PC-3 (cell line): ENCODE results near the gene METTL6. TPM values are rescaled to one million over a fixed set of nuclear protein-coding genes. Genes with fewer than 3 reads are reported as not detected.
A peak's percentile ranks its signal among the peaks of the same experiment; 100 is the strongest.
"Not testable (repeated sequence)": the region's sequence is repeated elsewhere in the genome, so short reads cannot be mapped to it uniquely, and the experiment has no call there.

Experiments used
- ATAC-seq: fragments of 200-7000 bp; cut with Tn5 transposase; 2 replicates; pipeline ENCODE4 v1.9.1; 2020; ENCODE audit warnings: mild to moderate bottlenecking, moderate library complexity
- BruUV-seq: library from RNA; stranded (reverse); fragments of 400-500 nt; replicated peaks from 2 replicates; lab custom pipeline; 2021; lab: Mats Ljungman, UMichigan
- CTCF ChIA-PET: fragments of 300-600 bp; sonication (Branson Sonifier 250); formaldehyde crosslinking; loops from one replicate; lab custom pipeline; 2022; ENCODE audit warnings: antibody characterized with exemption; lab: Charles Lee
- POLR2A ChIA-PET: fragments of 300-600 bp; sonication (Branson Sonifier 250); formaldehyde crosslinking; loops from one replicate; lab custom pipeline; 2022; ENCODE audit warnings: antibody characterized with exemption; ENCODE audit not compliant: unreplicated experiment; lab: Charles Lee
- DNase-seq: peaks from one replicate; pipeline ENCODE4 v3.0.0-alpha.2; 2015
- H2AFZ ChIP-seq: fragments of 300-600 bp; sonication (generic); 2 replicates; pipeline ENCODE4 v1.6.0; 2016; ENCODE audit warnings: antibody characterized with exemption, low read length
- H3F3A ChIP-seq: fragments of 300-600 bp; sonication (generic); one replicate; pipeline ENCODE4 v1.6.0; 2017; ENCODE audit warnings: antibody characterized with exemption, low read length, control low read depth, mild to moderate bottlenecking; ENCODE audit not compliant: unreplicated experiment
- H3K27ac ChIP-seq: fragments of 300-600 bp; sonication (generic); 2 replicates; pipeline ENCODE4 v1.5.1; 2016; ENCODE audit warnings: mild to moderate bottlenecking, low read length
- H3K27me3 ChIP-seq: fragments of 300-600 bp; sonication (generic); 2 replicates; pipeline ENCODE4 v1.6.1; 2016; ENCODE audit warnings: low read length, mixed read lengths
- H3K36me3 ChIP-seq: fragments of 300-600 bp; sonication (generic); 2 replicates; pipeline ENCODE4 v1.6.1; 2016; ENCODE audit warnings: low read depth, mixed run types, low read length, mixed read lengths
- H3K4me1 ChIP-seq: fragments of 300-600 bp; sonication (generic); 2 replicates; pipeline ENCODE4 v1.5.1; 2016; ENCODE audit warnings: low read length; ENCODE audit not compliant: insufficient read depth
- H3K4me2 ChIP-seq: fragments of 300-600 bp; sonication (generic); 2 replicates; pipeline ENCODE4 v1.6.0; 2016; ENCODE audit warnings: low read length
- H3K4me3 ChIP-seq: fragments of 300-600 bp; sonication (generic); 2 replicates; pipeline ENCODE4 v1.5.1; 2016; ENCODE audit warnings: mild to moderate bottlenecking, low read length, mixed read lengths
- H3K79me2 ChIP-seq: fragments of 300-600 bp; sonication (generic); 2 replicates; pipeline ENCODE4 v1.6.1; 2017; ENCODE audit warnings: low read length, mixed read lengths
- H3K9ac ChIP-seq: fragments of 300-600 bp; sonication (generic); 2 replicates; pipeline ENCODE4 v1.6.0; 2016; ENCODE audit warnings: mild to moderate bottlenecking, low read length
- H3K9me2 ChIP-seq: fragments of 300-600 bp; sonication (generic); replicated peaks from 2 replicates; pipeline ENCODE4 v1.6.1; 2016; ENCODE audit warnings: mixed run types, low read length, mixed read lengths
- H3K9me3 ChIP-seq: fragments of 300-600 bp; sonication (generic); 2 replicates; pipeline ENCODE4 v1.6.1; 2016; ENCODE audit warnings: low read length, mixed read lengths
- H4K20me1 ChIP-seq: fragments of 300-600 bp; sonication (generic); 2 replicates; pipeline ENCODE4 v1.6.1; 2016; ENCODE audit warnings: low read length, mixed read lengths
- CTCF ChIP-seq: fragments of 300-600 bp; sonication (generic); conservative IDR thresholded peaks from 2 replicates; pipeline ENCODE4 v1.5.1; 2017; ENCODE audit warnings: antibody characterized with exemption, low read depth, mild to moderate bottlenecking, low read length
- EZH2 ChIP-seq: fragments of 300-600 bp; sonication (generic); IDR thresholded peaks from one replicate; pipeline ENCODE4 v1.6.1; 2017; ENCODE audit warnings: antibody characterized with exemption, mild to moderate bottlenecking, low read length; ENCODE audit not compliant: unreplicated experiment
- EZH2phosphoT487 ChIP-seq: fragments of 300-600 bp; sonication (generic); IDR thresholded peaks from 2 replicates; pipeline ENCODE4 v1.6.1; 2018; ENCODE audit warnings: mild to moderate bottlenecking, antibody characterized with exemption, low read length, borderline replicate concordance
- intact Hi-C: fragments of 100-400 bp; cut with micrococcal nuclease; formaldehyde crosslinking; loops from 2 replicates; pipeline ENCODE4 v1.9.0; 2023
- total RNA-seq: library from RNA; depleted of rRNA; stranded (reverse); fragments of >200 nt; gene quantifications from 2 replicates; pipeline ENCODE4 v1.2.3, GENCODE V29; 2014

The METTL6 gene
- total RNA-seq, 1 experiment from 2014 or later = 22.4 TPM

- Histone ChIP-seq H3K27me3 (no peaks in the 10 kb centered on the region), H3K4me1 (peaks cover 20% of the 10 kb centered on the region), H3K4me2 (peak overlapping the region; percentile 94), H3K9me3 (no peaks in the 10 kb centered on the region), H2AFZ (peak overlapping the region; percentile 99), H3K79me2 (peaks cover 68% of the 10 kb centered on the region), H3K9ac (peak overlapping the region; percentile 96), H3K27ac (peak overlapping the region; percentile 54; the same call in 1 of the 2 replicates), H3K4me3 (peak overlapping the region; percentile 100), H3F3A (no peaks in the 10 kb centered on the region), H4K20me1 (peaks cover 12% of the 10 kb centered on the region), H3K9me2 (no peaks in the 10 kb centered on the region), H3K36me3 (peaks cover 18% of the 10 kb centered on the region; the same call in 1 of the 2 replicates)
- POLR2A ChIA-PET = no interaction called here
- ATAC-seq (peak; percentile 11; the same call in 1 of the 2 replicates), DNase-seq (no peak)
- intact Hi-C loops = loop anchor here (1.0 to 2.0 kb wide), 2 partner anchors 129 to 159 kb away; no protein-coding TSS in a partner anchor
- TF ChIP-seq EZH2 = no peak
- TF ChIP-seq CTCF = no peak
- no peak for TF ChIP-seq EZH2phosphoT487
- CTCF ChIA-PET = no interaction called here
- BruUV-seq = no TSS peak
Measured at GRCh38 chr3:15427981-15428380, 637 bp upstream of the METTL6 start.

- intact Hi-C loops = no loop called here
- Histone ChIP-seq H3K27ac (peak overlapping the region; percentile 54), H2AFZ (peak overlapping the region; percentile 99), H3K36me3 (peaks cover 9% of the 10 kb centered on the region; the same call in 1 of the 2 replicates), H3K9me2 (no peaks in the 10 kb centered on the region), H3F3A (no peaks in the 10 kb centered on the region), H3K9me3 (no peaks in the 10 kb centered on the region), H3K4me2 (peak overlapping the region; percentile 94), H3K9ac (peak overlapping the region; percentile 96), H3K4me1 (peaks cover 20% of the 10 kb centered on the region), H3K4me3 (peak overlapping the region; percentile 100), H3K27me3 (no peaks in the 10 kb centered on the region), H4K20me1 (peaks cover 12% of the 10 kb centered on the region), H3K79me2 (peaks cover 68% of the 10 kb centered on the region)
- no peak for DNase-seq
- CTCF ChIA-PET = no interaction called here
- BruUV-seq = no TSS peak
- POLR2A ChIA-PET = no interaction called here
- TF ChIP-seq CTCF (no peak), EZH2 (no peak), EZH2phosphoT487 (no peak)
- ATAC-seq = no peak
Measured at GRCh38 chr3:15426579-15427118, 695 bp downstream of the METTL6 start.

- Histone ChIP-seq H3K4me2 (no peak overlapping the region), H3K36me3 (peaks cover 17% of the 10 kb centered on the region), H4K20me1 (no peaks in the 10 kb centered on the region), H3K9me3 (no peaks in the 10 kb centered on the region), H2AFZ (no peak overlapping the region), H3K4me1 (no peaks in the 10 kb centered on the region), H3K79me2 (peaks cover 13% of the 10 kb centered on the region), H3K9ac (no peak overlapping the region), H3K27me3 (no peaks in the 10 kb centered on the region), H3K9me2 (no peaks in the 10 kb centered on the region), H3F3A (no peaks in the 10 kb centered on the region), H3K4me3 (no peak overlapping the region), H3K27ac (no peak overlapping the region)
- POLR2A ChIA-PET = no interaction called here
- CTCF ChIA-PET = no interaction called here
- intact Hi-C loops = no loop called here
- peak; percentile 64 for ATAC-seq
- no TSS peak for BruUV-seq
- no peak for TF ChIP-seq CTCF
- no peak for TF ChIP-seq EZH2phosphoT487
- TF ChIP-seq EZH2 = no peak
- DNase-seq = peak; percentile 28
Measured at GRCh38 chr3:15420871-15421270, 6.5 kb downstream of the METTL6 start.

GRCh38 chr3:15410966-15411365 is 16.4 kb downstream of the METTL6 start:
- H2AFZ ChIP-seq, H4K20me1 ChIP-seq, H3K9ac ChIP-seq, H3K27me3 ChIP-seq, H3K27ac ChIP-seq, ATAC-seq, intact Hi-C loops, H3K79me2 ChIP-seq, H3K9me2 ChIP-seq, H3K4me1 ChIP-seq, DNase-seq, CTCF ChIA-PET, H3K4me3 ChIP-seq, BruUV-seq, POLR2A ChIA-PET, H3K9me3 ChIP-seq, H3F3A ChIP-seq, H3K4me2 ChIP-seq: not testable (repeated sequence)
- H3K36me3 ChIP-seq = peaks cover 29% of the 10 kb centered on the region
